Activated T-cell treated with anti-CD3 and anti-CD28 coated beads, Interleukin-2, amount 50 U/mL, for 24 hours (primary cell): ENCODE data around the gene NEUROD6.

Experiments
- DNase-seq: peaks from one replicate; pipeline ENCODE4 v3.0.0-alpha.2; 2020
- H3K27ac Mint-ChIP-seq: 2 replicates; pipeline ENCODE4 v1.8.0; 2020; ENCODE audit warnings: mild to moderate bottlenecking, mixed read lengths
- H3K27me3 Mint-ChIP-seq: 2 replicates; pipeline ENCODE4 v1.8.0; 2020; ENCODE audit warnings: mixed read lengths
- H3K36me3 Mint-ChIP-seq: 2 replicates; pipeline ENCODE4 v1.8.0; 2020; ENCODE audit warnings: low read depth, mixed read lengths
- H3K4me1 Mint-ChIP-seq: 2 replicates; pipeline ENCODE4 v1.8.0; 2020; ENCODE audit warnings: low read depth, mixed read lengths
- H3K4me3 Mint-ChIP-seq: 2 replicates; pipeline ENCODE4 v1.8.0; 2020; ENCODE audit warnings: mild to moderate bottlenecking, moderate library complexity, mixed read lengths
- H3K9me3 Mint-ChIP-seq: 2 replicates; pipeline ENCODE4 v1.8.0; 2020; ENCODE audit warnings: mixed read lengths

Gene NEUROD6

DNA sequence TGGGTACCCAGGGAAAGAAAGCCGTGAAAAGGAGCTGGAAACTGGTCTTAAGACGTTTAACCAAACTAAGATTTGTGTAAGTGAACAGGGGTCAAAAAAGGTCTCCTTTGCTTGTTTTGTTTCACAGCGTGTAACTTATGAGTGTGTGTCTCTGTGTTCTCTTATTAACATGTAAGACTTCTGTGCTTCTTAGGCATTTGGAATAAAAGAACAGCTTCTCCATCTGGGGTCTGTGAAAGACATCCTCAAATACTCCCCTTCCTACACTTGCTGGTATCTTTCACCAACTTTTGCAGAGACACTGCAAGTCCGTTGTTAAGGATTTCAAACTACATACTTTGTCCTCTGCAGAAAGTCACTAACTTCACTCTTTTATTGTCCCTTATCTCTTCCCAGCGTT is 615 bp upstream of the NEUROD6 start:
- Mint-ChIP-seq H3K27ac (no peak overlapping the region), H3K27me3 (peaks cover 25% of the 10 kb centered on the region), H3K9me3 (no peaks in the 10 kb centered on the region), H3K4me1 (no peaks in the 10 kb centered on the region), H3K4me3 (no peak overlapping the region), H3K36me3 (no peaks in the 10 kb centered on the region)
- no peak for DNase-seq

DNA sequence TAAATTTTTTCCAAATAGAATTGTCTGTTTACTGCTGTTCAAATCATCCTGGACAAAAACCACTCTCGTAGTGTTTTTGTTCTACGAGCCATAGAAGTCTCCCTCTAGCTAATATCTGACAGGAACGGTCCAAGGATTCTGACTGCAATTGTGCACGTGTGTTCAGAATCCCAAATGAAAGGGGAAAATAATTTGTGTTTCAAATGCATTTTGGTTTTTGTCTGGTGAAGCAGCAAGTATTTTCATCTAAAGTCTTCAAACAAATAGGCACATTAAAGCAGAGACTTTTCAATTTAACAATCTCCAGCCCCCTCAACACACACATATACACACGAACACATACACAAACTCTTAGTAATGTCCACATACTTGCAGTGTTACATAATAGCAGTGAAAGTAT is 475 bp downstream of the NEUROD6 start:
- no peak overlapping the region for H3K27ac Mint-ChIP-seq
- no peaks in the 10 kb centered on the region for H3K9me3 Mint-ChIP-seq
- H3K36me3 Mint-ChIP-seq = no peaks in the 10 kb centered on the region
- DNase-seq = no peak
- H3K4me3 Mint-ChIP-seq = no peak overlapping the region
- H3K4me1 Mint-ChIP-seq = no peaks in the 10 kb centered on the region
- H3K27me3 Mint-ChIP-seq = peaks cover 35% of the 10 kb centered on the region

DNA sequence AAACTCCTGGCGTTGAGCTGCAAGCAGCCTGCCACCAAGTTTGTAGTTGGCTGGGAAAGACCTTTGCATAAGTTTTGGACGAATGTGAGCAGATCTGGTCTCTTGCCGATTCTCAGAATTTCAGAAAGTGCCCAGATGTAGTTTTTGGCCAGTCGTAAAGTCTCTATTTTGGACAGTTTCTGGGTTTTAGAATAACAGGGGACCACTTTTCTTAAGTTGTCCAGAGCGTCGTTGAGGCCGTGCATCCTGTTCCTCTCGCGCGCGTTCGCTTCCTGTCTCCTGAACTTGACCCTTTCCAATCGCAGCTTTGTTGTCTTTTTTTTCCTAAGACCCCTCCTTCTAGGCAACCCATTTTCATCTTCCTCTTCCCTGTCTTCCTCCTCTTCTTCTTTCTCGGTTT is 1.8 kb downstream of the NEUROD6 start:
- no peak overlapping the region for H3K4me3 Mint-ChIP-seq
- H3K36me3 Mint-ChIP-seq = no peaks in the 10 kb centered on the region
- DNase-seq = no peak
- no peak overlapping the region for H3K27ac Mint-ChIP-seq
- no peaks in the 10 kb centered on the region for H3K4me1 Mint-ChIP-seq
- peaks cover 39% of the 10 kb centered on the region for H3K27me3 Mint-ChIP-seq
- no peaks in the 10 kb centered on the region for H3K9me3 Mint-ChIP-seq

DNA sequence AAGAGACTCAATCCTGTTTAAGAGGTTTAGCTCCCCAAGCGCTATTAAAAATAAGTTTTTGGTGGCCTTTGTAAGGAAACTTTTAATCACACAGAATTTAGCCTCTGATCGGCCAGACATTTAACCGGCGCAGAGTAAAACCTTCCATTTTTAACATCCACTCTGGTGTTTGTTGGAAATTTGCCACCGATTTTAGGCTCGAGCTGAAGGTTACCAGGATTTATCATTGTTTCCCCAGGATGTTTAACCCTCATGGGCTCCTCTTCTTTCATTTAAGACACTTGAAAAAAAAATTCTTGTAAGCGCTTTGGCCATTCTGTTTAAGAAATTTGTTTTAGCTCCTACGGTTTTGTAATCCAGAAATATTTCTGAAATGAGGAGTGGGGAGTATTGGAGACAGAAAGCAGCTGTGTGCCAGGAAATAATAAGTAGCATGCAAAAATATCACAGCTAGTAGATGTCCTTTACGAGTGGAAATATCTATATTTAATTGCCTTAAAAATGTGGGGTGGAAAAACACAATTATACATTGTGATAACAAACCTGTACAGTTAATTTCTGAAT is 3.4 kb downstream of the NEUROD6 start:
- H3K36me3 Mint-ChIP-seq = no peaks in the 10 kb centered on the region
- no peak overlapping the region for H3K27ac Mint-ChIP-seq
- H3K4me1 Mint-ChIP-seq = no peaks in the 10 kb centered on the region
- peaks cover 5% of the 10 kb centered on the region for H3K9me3 Mint-ChIP-seq
- no peak for DNase-seq
- no peak overlapping the region for H3K4me3 Mint-ChIP-seq
- peaks cover 39% of the 10 kb centered on the region for H3K27me3 Mint-ChIP-seq

DNA sequence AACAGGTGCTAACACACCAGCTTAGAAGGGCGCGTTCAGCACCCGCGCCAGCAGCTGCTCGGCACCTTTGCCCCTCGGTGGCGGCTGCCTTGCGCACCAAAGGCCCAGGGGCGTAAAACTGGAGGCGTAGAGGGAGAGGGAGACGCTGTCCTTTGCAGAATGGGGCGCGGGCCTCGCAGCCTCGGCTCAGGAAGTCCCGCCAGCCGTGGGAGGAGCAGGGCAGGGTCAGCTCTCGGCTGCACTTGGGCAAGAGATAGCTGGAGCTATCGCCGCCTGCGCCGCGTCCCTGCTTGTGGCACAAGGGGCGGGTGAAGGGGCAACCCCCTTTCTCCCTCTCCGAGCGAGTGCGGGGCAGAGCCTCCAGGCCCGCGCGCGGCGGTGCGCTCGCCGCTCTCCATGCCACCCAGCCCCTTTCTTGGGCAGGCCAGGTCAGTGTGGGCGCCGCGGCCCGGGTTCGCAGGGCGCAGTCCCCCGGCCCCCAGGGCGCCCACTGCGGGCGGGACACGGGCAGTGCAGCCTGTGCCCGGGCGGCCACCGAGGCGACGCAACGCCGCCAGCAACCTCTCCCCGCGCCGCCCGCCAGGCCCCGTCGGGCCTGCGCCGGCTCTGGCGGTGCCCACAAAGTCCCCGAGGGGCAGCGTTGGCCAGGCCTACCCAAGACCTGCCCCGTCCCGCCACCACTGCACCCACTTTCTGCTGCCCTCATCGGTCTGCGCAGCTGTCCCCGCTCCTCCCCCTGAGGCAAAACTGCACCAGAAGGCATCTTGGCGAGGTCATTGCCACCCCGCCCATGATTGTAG is 4.1 kb downstream of the NEUROD6 start:
- H3K4me1 Mint-ChIP-seq = no peaks in the 10 kb centered on the region
- no peak overlapping the region for H3K27ac Mint-ChIP-seq
- DNase-seq = no peak
- peaks cover 39% of the 10 kb centered on the region for H3K27me3 Mint-ChIP-seq
- no peak overlapping the region for H3K4me3 Mint-ChIP-seq
- no peaks in the 10 kb centered on the region for H3K36me3 Mint-ChIP-seq
- H3K9me3 Mint-ChIP-seq = peaks cover 5% of the 10 kb centered on the region

DNA sequence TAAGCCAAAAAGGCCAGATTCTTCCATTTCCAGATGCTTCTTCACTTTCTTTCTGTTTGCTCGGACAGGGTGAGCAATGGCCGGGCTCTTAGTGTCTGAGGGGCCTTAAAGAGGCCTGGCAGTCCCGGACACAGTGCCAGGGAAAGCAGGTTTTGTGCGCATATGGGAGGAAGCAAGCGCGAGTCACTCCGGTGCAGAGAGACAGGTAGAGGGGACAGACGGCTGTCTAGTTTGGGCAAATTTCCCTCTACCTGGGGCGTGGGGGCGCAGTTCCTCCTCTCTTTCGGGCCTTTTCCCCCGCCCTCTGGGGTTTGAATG is 4.7 kb downstream of the NEUROD6 start:
- Mint-ChIP-seq H3K27me3 (peaks cover 39% of the 10 kb centered on the region), H3K9me3 (peaks cover 5% of the 10 kb centered on the region), H3K4me3 (no peak overlapping the region), H3K36me3 (no peaks in the 10 kb centered on the region), H3K4me1 (no peaks in the 10 kb centered on the region), H3K27ac (no peak overlapping the region)
- no peak for DNase-seq

DNA sequence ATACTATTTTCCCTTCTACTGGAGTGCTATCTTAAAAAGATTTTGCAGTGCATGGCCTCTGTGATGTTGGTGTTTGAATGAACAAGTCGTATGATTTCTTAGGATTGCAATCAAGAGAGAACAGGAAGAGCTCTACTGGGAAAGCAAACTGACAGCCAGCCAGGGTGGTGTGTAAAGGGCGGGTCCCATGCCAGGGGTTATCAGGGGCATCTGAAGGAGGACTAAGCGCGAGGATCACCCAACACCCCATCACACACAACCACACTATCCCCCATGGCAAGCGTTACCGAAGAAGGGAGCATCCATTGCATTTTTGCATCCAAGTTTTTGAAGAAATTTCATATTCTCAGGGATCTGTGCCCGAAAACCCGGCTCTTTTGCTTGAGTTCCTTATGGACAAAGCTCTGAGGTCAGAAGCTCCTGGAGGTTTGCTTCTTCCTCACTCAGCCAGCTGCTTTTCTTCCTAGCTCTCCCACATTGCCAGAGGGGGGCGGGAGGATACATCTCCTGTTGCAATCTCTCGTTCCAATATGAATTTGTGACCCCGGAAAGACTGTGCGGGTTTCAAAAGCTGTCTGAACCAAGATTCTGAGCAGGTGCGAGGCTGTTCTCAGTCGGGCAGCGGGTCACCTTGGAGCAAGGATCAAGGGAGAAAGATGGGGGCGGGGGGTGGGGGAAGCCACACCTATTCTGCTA is 5.2 kb downstream of the NEUROD6 start:
- Mint-ChIP-seq H3K4me1 (no peaks in the 10 kb centered on the region), H3K27me3 (peaks cover 39% of the 10 kb centered on the region), H3K27ac (no peak overlapping the region), H3K36me3 (no peaks in the 10 kb centered on the region), H3K4me3 (no peak overlapping the region), H3K9me3 (peaks cover 7% of the 10 kb centered on the region)
- no peak for DNase-seq

DNA sequence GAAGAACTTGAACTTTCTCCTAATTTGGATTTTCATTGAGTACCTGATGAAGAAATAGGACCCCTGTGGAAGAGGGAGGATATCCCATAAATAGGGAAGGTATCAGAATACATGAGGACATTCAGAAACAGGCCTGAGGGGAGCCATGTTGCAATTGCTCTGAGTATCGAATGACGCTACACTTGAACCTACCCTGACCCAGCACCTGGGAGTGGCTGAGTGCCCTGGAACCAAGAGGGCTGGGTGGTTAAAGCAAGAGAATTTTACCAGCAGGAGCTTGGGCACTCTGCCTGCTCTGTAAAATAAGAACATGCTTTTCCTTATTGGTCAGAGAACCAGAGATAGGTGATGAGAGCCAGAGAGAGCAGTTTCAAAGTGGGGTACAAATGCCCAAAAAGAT is 7.2 kb downstream of the NEUROD6 start:
- peaks cover 31% of the 10 kb centered on the region for H3K27me3 Mint-ChIP-seq
- no peaks in the 10 kb centered on the region for H3K36me3 Mint-ChIP-seq
- no peak overlapping the region for H3K4me3 Mint-ChIP-seq
- H3K4me1 Mint-ChIP-seq = no peaks in the 10 kb centered on the region
- DNase-seq = no peak
- H3K27ac Mint-ChIP-seq = no peak overlapping the region
- H3K9me3 Mint-ChIP-seq = peaks cover 8% of the 10 kb centered on the region

DNA sequence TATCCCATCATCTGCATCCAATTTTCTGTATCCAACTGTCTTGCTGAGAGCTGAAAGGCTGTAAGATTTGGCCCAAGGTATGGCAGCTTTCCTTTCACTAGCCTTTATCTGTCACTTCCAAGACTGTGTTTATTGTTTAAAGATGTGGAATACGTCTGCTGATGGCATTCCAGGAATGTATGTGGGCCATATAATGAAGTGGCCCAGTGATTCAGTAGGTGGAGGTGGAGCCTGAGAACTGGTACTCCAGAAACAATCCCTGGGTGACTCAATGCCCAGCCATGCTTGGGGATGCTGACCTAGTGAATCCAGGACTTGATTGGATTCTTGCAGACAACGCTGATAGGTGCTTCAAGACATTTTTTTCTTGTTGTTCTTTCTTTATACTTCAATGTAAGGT is 13.5 kb downstream of the NEUROD6 start:
- DNase-seq = no peak
- Mint-ChIP-seq H3K27ac (no peak overlapping the region), H3K27me3 (no peaks in the 10 kb centered on the region), H3K4me1 (no peaks in the 10 kb centered on the region), H3K36me3 (no peaks in the 10 kb centered on the region), H3K9me3 (peaks cover 6% of the 10 kb centered on the region), H3K4me3 (no peak overlapping the region)

DNA sequence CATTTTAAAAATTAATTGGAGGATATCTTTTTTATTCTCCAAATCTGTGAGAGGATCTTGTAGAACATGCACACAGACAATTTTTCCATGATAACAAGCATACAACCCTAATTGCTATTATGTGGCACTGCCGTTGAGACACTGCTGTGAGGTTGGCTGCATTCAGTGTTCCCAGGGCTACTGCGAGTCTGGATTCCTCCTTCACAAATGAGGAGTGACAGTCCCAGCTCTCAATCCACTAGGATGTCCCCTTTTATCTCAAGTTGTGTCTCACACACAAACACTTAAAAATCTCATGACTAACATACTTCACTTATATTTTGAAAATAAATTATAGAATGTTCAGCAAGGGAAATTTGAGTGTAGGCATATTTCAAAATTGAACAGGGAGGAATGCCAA is 14.1 kb downstream of the NEUROD6 start:
- Mint-ChIP-seq H3K27me3 (no peaks in the 10 kb centered on the region), H3K27ac (no peak overlapping the region), H3K4me3 (no peak overlapping the region), H3K9me3 (peaks cover 6% of the 10 kb centered on the region), H3K36me3 (no peaks in the 10 kb centered on the region), H3K4me1 (no peaks in the 10 kb centered on the region)
- DNase-seq = no peak

DNA sequence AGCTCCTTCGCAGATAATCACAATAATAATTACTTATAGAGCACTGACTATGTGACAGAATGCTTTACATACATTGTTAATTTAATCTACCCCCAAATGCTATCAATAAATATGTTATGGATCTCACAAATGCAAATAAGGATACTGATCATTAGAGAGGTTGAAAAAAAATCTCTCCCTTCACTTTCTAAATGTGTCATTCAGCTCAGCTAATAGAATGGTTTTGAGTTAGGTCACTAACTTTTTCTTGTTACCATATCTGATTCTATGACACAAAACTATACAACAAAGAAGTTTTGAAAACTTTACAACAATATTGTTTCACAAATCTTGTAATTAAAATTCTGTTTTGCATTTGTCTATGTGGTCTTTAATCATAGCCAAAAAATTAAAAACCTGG is 17.4 kb downstream of the NEUROD6 start:
- H3K4me1 Mint-ChIP-seq = no peaks in the 10 kb centered on the region
- H3K27ac Mint-ChIP-seq = no peak overlapping the region
- no peak overlapping the region for H3K4me3 Mint-ChIP-seq
- H3K36me3 Mint-ChIP-seq = no peaks in the 10 kb centered on the region
- no peak for DNase-seq
- H3K27me3 Mint-ChIP-seq = no peaks in the 10 kb centered on the region
- H3K9me3 Mint-ChIP-seq = peaks cover 3% of the 10 kb centered on the region

DNA sequence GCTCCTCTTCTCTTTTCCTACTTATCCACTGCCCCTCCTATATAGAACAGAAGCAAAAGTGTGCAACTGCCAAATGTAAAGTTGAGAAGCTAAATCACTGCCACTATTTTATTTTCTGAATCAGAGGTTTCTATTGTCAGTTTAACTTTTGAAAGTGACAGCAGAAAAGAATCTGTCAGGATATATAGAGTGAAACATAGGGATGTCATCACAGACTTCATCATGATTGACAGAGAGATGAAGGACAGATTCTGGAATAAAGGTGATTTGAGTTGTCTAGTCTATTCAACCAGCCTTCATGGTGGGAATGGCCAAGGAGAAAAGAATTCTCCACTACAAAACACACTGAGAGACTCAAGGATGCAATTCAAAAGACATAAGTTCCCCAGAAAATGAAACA is 19.9 kb downstream of the NEUROD6 start:
- Mint-ChIP-seq H3K27ac (no peak overlapping the region), H3K4me3 (no peak overlapping the region), H3K27me3 (no peaks in the 10 kb centered on the region), H3K4me1 (no peaks in the 10 kb centered on the region), H3K9me3 (peaks cover 6% of the 10 kb centered on the region), H3K36me3 (no peaks in the 10 kb centered on the region)
- no peak for DNase-seq

DNA sequence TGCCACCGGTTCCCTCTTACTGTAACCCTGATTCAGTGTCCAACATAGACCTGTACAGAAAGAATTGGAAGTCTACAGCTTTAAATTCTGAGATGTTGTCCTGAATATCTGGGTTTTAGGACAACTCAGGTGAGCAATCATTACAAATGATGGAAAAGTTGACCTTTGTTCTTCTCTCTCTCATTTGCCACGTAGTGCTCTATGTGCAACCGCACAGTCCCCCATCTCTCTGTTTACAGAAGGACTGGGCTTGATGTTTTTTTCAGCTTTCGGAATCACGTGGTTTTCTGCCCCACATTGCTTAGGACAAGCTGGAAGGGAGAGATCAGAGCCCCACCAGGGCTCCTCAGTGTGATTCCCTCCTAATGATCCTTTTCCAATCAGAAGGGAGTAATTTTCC is 22.2 kb downstream of the NEUROD6 start:
- H3K27me3 Mint-ChIP-seq = no peaks in the 10 kb centered on the region
- no peaks in the 10 kb centered on the region for H3K4me1 Mint-ChIP-seq
- no peak overlapping the region for H3K4me3 Mint-ChIP-seq
- no peak for DNase-seq
- no peaks in the 10 kb centered on the region for H3K36me3 Mint-ChIP-seq
- peaks cover 3% of the 10 kb centered on the region for H3K9me3 Mint-ChIP-seq
- no peak overlapping the region for H3K27ac Mint-ChIP-seq

DNA sequence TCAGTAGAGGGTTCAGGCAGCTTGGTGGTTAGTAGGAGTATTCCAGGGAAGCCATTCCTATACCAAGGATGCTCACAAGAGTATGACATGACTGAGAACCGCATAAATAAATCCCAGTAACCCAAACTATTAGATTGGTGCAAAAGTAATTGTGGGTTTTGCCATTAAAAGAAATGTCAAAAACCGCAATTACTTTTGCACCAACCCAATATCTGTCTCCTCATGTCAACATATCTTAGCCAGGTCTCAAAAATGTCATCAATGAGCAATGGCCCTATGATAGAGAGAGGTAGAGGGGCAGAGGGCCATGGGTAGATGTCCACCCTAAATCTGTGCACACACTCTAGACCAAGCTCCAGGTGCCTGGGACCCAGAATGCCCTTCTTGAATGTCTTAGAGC is 23.6 kb downstream of the NEUROD6 start:
- Mint-ChIP-seq H3K9me3 (peaks cover 3% of the 10 kb centered on the region), H3K4me1 (no peaks in the 10 kb centered on the region), H3K36me3 (no peaks in the 10 kb centered on the region), H3K4me3 (no peak overlapping the region), H3K27me3 (no peaks in the 10 kb centered on the region), H3K27ac (no peak overlapping the region)
- DNase-seq = no peak

DNA sequence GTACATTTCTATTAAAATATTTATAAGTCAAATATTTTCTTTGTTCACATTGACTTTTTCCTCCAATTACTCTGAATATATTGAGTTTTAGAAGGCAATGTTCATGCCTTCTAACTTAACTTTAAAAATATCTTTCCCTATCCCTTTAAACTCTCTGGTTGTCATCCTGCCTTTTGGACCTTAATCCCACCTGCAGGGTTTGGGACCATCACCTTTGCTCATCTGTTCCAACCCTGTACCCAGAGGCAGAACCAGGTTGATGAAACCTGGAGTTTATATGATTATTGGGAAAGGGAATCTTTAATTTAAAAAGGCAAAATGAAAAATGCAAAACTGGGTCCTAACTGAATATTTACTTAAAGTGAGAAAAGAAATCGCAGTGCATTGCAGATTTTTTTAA is 24.8 kb downstream of the NEUROD6 start:
- Mint-ChIP-seq H3K36me3 (no peaks in the 10 kb centered on the region), H3K27ac (no peak overlapping the region), H3K4me1 (no peaks in the 10 kb centered on the region), H3K27me3 (no peaks in the 10 kb centered on the region), H3K4me3 (no peak overlapping the region), H3K9me3 (peaks cover 3% of the 10 kb centered on the region)
- DNase-seq = no peak
